Progenitor cell of endocrine pancreas (in vitro differentiated cells): Measurements from ENCODE around the gene ATOH1. TPM values are rescaled to one million over a fixed set of nuclear protein-coding genes. Genes with fewer than 3 reads are reported as not detected.

ENCODE experiments used
- DNase-seq: peaks from one replicate; pipeline ENCODE4 v3.0.0; 2021; ENCODE audit warnings: low spot score; ENCODE audit not compliant: unreplicated experiment
- H3K27ac Mint-ChIP-seq: 2 replicates; pipeline ENCODE4 v1.8.0; 2021; ENCODE audit warnings: mild to moderate bottlenecking, moderate library complexity, mixed read lengths
- H3K27me3 Mint-ChIP-seq: 2 replicates; pipeline ENCODE4 v1.8.0; 2021; ENCODE audit warnings: mixed read lengths
- H3K36me3 Mint-ChIP-seq: 2 replicates; pipeline ENCODE4 v1.8.0; 2022; ENCODE audit warnings: mixed read lengths; ENCODE audit not compliant: insufficient read depth
- H3K4me1 Mint-ChIP-seq: 2 replicates; pipeline ENCODE4 v1.8.0; 2021; ENCODE audit warnings: low read depth, mixed read lengths
- H3K4me3 Mint-ChIP-seq: 2 replicates; pipeline ENCODE4 v1.8.0; 2021; ENCODE audit warnings: low read depth, mild to moderate bottlenecking, moderate library complexity, mixed read lengths
- H3K9me3 Mint-ChIP-seq: 2 replicates; pipeline ENCODE4 v1.8.0; 2021; ENCODE audit warnings: low read depth, mixed read lengths
- CTCF ChIP-seq: fragments of 200-600 bp; sonication (generic); IDR thresholded peaks from one replicate; pipeline ENCODE4 v1.5.0; 2021; ENCODE audit warnings: antibody characterized with exemption, mild to moderate bottlenecking; ENCODE audit not compliant: unreplicated experiment
- total RNA-seq: library from RNA; stranded (reverse); gene quantifications from 2 replicates; pipeline ENCODE4 v1.2.1, GENCODE V29; 2021

ATOH1 gene
- total RNA-seq, 1 donor from 2014 or later: not detected

GRCh38 chr4:93835929-93836328, 7.4 kb downstream of the ATOH1 start:
- Mint-ChIP-seq H3K27ac (peak overlapping the region; percentile 34), H3K9me3 (no peaks in the 10 kb centered on the region), H3K36me3 (no peaks in the 10 kb centered on the region), H3K27me3 (peaks cover 86% of the 10 kb centered on the region), H3K4me1 (peaks cover 38% of the 10 kb centered on the region), H3K4me3 (no peak overlapping the region)
- TF ChIP-seq CTCF: no peak
- no peak for DNase-seq

DNA sequence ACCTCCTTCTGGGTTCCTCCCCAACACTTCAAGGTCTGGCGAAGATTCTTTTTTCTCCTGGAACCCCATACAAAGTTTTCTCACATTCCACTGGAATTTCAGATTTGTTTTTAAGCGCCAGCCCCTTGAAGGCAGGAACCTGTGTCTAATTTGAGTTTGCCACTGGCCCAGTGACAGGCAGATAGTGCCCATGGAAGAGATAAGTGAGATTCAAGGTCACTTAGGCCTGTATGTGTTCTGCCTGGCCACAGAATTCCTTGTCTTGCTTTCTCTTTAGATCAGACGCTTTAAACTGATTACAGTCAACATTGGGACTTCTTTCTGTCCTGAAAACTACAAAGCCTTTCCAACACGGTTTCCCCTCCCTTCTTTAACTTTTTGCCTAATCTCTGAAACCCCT, 11.2 kb downstream of the ATOH1 start:
- no peak for TF ChIP-seq CTCF
- Mint-ChIP-seq H3K4me1 (peaks cover 43% of the 10 kb centered on the region), H3K27me3 (peaks cover 52% of the 10 kb centered on the region), H3K4me3 (no peak overlapping the region), H3K36me3 (no peaks in the 10 kb centered on the region), H3K27ac (no peak overlapping the region), H3K9me3 (no peaks in the 10 kb centered on the region)
- DNase-seq: no peak

DNA sequence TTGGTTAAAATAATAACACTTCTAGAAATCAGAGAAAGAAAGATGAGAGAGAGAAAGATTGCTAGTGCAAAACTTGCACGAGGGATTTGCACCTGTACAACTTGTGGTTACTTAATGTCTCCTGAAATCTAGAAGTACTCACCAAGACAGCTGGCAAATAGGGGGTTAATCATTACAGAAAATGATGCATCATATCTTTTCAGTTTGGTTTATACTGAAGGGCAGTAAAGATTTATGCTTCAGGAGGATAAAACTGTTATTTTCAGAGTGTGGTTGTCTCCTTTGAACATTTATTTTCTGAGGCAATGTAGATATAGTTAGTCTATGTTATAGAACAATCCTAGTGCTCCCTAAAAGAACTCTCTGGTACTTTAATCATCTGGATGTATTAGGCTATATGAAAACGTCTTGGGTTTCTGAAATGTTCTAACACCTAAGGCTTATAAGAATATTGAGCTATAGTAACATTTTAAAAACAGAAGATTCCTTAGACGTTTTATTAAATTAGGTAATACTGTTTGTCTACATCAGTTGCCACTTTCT, 13.3 kb downstream of the ATOH1 start:
- Mint-ChIP-seq H3K4me3 (no peak overlapping the region), H3K27me3 (peaks cover 31% of the 10 kb centered on the region), H3K4me1 (peaks cover 43% of the 10 kb centered on the region), H3K9me3 (no peaks in the 10 kb centered on the region), H3K27ac (no peak overlapping the region), H3K36me3 (no peaks in the 10 kb centered on the region)
- no peak for DNase-seq
- TF ChIP-seq CTCF: no peak

- Mint-ChIP-seq H3K4me3 (peak overlapping the region; percentile 37), H3K27ac (peak overlapping the region; percentile 76), H3K27me3 (peaks cover 28% of the 10 kb centered on the region), H3K9me3 (no peaks in the 10 kb centered on the region), H3K4me1 (peaks cover 41% of the 10 kb centered on the region), H3K36me3 (no peaks in the 10 kb centered on the region)
- DNase-seq: no peak
- TF ChIP-seq CTCF: no peak
Measured at GRCh38 chr4:93842601-93843252, 14.2 kb downstream of the ATOH1 start.

GRCh38 chr4:93843772-93844171, 15.2 kb downstream of the ATOH1 start:
- no peak overlapping the region for H3K27ac Mint-ChIP-seq
- TF ChIP-seq CTCF: no peak
- peaks cover 41% of the 10 kb centered on the region for H3K4me1 Mint-ChIP-seq
- H3K36me3 Mint-ChIP-seq: no peaks in the 10 kb centered on the region
- H3K4me3 Mint-ChIP-seq: no peak overlapping the region
- H3K27me3 Mint-ChIP-seq: peaks cover 22% of the 10 kb centered on the region
- DNase-seq: no peak
- H3K9me3 Mint-ChIP-seq: no peaks in the 10 kb centered on the region
